HG03342 (cell line): ENCODE results near the gene PPM1L.
A peak's percentile ranks its signal among the peaks of the same experiment; 100 is the strongest.
"Not testable (repeated sequence)": the region's sequence is repeated elsewhere in the genome, so short reads cannot be mapped to it uniquely, and the experiment has no call there.

Source experiments
- ATAC-seq: cut with Tn5 transposase; IDR thresholded peaks from one replicate; pipeline ENCODE4 v1.9.1; 2021; ENCODE audit warnings: mild to moderate bottlenecking, moderate library complexity; ENCODE audit not compliant: unreplicated experiment

The PPM1L gene

DNA sequence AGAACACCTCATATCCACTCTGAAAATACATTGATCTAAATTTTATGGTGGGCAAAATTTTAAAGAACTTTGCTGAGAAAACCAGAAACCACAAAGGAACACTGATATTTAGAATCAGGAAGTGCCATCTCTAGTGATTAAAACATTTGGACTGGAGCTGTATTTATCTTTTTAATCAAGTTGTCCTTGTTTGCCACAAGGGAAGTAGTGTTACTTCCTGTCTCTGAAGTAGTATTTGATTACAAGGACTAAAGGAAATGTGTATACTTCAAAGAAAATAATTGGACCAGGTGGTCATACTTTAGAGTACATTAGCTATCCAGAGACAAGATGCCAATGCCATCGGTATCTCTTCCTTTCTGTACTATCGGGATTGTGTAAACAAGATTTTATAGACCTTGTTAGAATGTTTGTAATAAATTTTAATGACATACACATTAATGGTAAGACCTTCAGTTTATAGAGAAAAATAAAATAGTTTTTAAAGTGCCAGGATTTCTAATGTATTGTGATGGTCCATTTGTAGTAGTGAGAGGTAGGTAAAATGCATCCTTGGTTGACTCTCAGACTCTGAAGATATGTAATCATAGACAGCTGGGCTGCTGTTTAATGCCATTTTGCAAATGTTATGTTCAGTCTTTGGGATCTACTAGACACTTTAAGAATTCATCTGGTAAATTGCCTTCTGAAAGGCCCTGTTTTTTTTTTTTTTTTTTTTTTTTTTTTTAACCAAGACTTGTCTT lies 217.2 kb downstream of the PPM1L start:
- no peak for ATAC-seq

DNA sequence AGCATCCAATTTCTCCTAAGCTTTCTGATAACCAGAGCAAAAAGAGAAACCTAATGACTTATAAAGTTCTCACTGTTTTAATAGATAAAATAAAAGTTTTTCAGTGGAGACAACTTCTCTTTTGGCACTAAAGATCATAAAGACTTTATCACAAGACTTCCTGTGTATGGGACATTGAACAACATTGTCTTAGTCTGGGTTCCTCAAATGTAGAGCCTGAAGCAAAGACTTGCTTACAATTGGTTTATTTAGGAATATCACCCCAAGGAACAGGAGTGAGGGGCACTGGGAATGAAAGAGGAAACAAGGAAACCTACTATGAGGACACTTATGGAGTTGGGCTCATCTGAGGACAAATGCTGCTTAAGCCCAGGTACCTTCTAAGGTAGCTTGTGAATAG lies 221.7 kb downstream of the PPM1L start:
- ATAC-seq: no peak

DNA sequence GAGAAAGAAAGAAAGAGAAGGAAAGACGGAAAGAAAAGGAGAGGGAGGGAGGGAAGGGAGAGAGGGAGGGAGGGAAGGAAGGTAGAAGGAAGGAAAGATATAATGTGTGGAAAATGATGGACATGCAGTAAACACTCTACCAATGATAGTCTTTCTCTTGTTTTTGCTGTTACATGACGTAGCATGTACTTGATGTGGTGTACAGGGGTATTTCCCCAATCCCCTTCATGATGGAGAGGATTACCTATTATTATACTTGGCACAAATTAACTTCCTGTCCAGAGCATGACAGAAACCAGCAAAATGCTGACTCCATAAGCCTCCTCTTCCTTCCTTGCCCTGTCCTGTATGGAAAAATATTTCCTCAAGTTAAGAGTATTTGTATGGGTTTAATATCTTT lies 224.7 kb downstream of the PPM1L start:
- ATAC-seq: peak; percentile 75

DNA sequence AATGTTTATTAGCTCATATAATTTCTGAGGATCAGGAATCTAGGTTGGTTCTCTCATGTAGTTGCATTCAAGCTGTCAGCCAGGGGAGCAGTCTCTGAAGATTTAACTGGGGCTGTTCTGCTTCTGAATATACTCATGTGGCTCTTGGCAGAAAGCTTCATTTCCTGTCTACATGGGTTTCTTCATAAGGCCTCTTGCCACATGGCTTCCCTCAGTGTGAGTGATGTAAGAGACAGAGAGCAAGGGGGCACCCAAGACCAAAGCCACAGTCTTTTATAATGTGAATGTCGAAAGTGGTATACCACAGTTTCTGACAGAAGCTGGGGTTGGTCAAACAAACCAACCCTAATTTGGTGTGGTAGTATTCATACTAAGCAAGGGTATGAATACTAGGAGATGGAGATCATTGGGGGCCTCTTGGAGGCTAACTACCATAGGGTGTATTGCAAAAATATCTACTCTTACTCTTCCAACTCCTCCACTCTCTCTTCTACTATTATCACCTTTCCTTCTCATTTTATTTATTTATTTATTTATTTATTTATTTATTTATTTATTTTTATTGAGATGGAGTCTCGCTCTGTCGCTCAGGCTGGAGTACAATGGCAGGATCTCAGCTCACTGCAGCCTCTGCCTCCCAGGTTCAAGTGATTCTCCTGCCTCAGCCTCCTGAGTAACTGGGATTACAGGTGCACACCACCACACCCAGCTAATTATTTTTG lies 225.3 kb downstream of the PPM1L start:
- ATAC-seq: peak; percentile 82

DNA sequence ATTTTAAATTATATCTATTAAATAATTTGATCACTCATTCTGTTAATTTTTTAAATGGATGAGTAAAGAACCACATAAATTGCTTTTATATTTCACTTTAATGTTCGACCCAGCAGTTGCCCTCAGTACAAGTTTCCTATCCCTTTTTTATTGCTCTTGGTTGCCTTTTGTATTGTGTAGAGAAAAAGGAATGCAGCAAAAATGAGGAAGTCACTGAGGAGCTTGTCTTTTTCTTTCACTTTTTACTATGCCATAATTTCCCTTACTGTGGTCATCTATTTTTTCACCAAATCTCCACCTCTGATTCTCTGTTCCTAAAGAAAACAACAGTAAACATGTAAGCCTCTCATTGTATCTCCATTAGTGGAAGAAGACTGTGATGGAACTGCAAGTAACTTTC lies 226.5 kb downstream of the PPM1L start:
- no peak for ATAC-seq

DNA sequence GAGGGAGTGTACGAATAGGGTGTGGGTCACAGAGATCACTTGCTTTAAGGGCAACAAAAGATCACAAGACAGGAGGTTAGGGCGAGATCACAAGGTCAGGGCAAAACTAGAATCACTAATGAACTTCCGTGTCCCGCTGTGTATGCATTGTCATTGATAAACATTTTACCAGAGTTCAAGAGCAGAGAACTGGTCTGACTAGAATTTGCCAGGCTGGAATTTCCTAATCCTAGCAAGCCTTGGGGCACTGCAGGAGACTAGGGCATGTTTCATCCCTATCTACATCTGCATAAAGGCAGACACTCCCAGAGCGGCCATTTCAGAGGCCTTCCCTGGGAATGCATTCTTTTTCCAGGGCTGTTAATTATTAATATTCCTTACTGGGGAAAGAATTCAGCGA lies 227.9 kb downstream of the PPM1L start:
- not testable (repeated sequence) for ATAC-seq

DNA sequence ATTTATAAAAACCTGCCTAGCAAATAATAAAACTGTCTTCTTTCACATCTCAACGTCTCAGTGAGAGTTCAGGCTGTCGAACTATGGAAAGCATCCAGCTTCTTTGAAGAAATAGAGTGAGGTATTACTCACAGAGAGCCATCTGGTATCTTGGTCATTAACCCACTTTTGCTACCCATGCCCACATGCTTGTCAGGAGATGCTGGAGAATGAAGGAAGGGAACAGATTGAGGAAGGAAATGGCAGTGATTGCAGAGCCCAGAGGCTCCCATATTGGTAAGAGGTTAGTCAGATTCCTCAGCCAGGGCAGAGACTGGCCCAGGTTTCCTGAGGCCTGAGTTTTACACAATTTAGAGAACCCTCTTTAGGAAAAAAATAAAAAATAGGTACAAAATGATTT lies 230.0 kb downstream of the PPM1L start:
- ATAC-seq: no peak

DNA sequence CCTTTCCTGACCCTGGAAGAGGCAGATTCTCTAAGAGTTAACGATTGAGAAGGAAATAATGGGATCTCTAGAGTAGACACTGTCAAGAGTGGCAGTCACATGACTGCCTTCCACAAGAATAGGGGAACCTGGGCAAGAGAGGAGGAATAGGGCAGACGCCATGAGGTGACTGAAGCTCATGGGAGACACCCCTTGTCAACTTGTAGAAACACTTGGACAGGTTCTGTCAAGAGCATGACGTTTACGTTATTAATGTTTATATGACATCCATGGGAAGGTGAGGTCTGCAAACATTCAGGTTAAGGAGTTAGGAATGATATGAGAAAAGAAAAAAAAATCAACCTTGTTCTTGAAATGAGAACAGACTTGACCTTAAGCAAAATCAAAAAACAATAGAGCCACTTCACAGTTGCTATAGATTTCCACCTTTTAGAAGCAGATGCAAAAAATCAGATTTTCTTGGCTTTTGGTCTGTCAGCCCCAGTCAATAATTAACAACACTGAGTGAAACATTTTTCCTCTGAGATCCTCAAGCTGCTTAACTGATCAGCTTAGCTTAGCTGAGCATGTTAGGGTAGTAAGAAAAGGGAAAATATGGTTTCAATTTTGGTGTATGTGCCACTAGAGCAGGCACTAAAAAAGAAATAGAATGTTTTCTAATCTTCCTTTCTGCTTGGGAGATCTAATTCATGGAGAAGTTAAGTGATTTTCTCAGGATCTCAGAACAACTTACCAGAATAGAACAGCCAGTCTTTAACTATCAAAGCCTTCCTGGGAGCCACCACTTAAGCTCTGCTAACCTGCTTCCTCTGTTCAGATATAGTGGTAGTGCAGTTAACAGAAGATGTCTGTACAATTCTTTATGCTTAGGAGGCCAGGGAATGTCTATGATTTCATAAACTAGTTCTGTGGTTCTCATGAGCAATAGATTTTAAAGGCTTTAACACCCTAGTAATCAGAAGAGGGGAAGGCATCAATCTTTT lies 232.2 kb downstream of the PPM1L start:
- ATAC-seq: peak; percentile 64

DNA sequence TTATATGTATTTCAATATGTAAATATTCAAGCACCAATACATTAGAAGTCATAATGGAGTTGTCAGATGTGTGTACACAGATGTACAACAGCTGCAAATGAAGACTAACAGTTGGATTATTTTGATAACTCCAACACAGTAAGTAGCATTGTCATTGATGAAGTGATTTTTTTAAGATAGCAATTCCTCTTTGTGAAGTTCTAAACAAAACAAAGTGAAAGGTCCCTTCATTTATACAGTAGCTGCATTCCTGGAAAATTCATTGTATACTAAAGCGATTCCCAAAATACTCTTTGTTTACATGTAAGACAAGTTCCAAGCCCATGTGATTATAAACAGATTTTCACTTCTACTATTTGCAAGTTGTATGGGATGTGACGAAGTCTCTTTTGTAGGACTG lies 234.4 kb downstream of the PPM1L start:
- ATAC-seq: no peak

DNA sequence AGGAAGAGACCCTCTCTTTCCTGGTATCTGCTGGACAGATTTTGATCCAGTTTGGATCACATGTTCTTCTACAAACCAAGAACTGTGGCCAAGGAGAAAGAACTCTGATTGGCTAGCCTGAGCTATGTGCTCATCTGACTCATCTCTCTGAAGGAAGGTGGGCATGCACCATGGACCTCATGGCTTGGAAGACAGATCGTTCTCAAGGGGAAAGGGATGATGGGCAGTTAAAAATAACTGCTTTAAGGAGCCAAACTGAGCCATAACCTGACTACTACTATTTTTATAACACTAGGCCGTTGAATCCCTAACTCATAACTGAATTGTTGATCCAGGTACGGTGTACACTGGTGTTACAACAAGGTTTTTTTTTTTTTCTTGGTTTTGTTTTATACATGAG lies 236.7 kb downstream of the PPM1L start:
- no peak for ATAC-seq

DNA sequence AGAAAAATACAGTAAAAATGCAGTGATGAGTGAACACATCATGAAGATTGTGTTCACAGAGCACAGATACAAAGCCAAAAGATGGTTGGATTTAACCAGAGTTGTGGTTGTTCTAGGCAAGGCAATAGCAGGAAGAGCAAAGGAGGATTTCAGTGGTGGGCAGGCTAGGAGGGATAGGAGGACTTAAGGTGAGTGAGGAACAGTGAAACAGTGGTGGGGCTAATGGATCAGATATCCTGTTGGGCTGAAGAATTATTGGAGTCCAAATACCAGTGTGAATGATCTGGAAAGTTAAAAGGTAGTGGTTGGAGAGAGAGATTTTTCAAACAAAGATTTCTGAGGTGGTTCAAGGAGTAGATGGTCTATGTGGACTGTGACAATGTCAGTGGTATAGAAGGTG lies 240.8 kb downstream of the PPM1L start:
- no peak for ATAC-seq

DNA sequence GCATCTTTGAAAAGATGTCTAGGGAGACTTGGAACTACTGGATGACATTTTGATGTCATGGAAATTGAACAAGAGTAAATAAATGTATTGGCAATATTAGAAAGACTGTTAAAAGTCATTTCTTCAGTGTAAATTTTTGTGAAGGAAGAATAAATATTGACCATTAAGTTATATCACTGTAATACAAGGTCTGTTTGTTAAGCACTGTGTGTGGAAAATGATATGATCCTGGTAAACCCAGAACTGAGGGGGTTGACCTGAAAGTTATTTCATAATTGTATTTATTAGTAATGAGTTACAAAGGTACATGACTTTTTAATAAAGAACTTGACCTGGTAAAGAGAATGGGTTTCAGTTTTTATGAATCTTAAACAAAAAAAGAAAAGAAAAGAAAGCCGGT lies 242.6 kb downstream of the PPM1L start:
- ATAC-seq: no peak

DNA sequence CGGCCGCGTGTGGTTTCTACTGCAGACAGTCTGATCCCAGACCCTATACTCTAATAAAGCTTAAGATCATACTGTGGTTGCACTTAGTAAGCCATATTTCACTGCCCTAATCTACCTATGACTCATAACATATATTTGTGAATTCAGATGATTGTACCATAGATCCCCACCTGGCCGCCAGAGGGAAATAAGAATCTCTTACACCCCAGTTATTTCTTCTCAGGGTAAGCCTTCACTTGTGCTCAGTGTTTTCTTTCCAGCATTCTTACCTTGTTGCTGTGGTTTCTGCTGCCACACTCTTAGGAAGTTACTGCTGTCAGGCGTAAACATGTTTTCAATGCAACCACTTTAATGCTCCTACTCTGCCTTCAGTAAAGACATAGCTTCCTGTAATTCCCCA lies 243.2 kb downstream of the PPM1L start:
- ATAC-seq: peak; percentile 65

DNA sequence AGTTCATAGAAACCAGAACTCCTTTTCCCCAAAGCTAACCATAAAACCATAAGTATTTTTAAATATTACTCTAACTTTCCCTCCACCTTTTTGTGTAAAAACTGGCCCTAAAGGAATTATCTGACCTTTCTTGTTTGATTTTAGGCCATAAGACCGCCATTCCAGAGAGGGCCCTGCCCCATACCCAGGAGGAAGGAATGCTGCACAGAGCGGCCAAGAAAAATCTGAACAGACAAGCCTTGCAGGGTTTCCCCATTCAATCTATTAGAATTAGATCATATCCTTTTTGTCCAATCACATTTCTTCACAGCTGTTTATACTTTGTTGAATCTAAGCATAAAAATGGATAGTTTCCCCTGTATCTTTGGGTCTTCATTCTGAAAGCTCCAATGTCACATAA lies 252.1 kb downstream of the PPM1L start:
- no peak for ATAC-seq

DNA sequence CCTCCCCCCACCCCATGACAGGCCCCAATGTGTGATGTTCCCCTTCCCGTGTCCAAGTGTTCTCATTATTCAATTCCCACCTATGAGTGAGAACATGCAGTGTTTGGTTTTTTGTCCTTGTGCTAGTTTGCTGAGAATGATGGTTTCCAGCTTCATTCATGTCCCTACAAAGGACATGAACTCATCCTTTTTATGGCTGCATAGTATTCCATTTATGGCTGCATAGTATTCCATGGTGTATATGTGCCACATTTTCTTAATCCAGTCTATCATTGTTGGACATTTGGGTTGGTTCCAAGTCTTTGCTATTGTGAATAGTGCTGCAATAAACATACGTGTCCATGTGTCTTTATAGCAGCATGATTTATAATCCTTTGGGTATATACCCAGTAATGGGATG lies 254.1 kb downstream of the PPM1L start:
- ATAC-seq: not testable (repeated sequence)

DNA sequence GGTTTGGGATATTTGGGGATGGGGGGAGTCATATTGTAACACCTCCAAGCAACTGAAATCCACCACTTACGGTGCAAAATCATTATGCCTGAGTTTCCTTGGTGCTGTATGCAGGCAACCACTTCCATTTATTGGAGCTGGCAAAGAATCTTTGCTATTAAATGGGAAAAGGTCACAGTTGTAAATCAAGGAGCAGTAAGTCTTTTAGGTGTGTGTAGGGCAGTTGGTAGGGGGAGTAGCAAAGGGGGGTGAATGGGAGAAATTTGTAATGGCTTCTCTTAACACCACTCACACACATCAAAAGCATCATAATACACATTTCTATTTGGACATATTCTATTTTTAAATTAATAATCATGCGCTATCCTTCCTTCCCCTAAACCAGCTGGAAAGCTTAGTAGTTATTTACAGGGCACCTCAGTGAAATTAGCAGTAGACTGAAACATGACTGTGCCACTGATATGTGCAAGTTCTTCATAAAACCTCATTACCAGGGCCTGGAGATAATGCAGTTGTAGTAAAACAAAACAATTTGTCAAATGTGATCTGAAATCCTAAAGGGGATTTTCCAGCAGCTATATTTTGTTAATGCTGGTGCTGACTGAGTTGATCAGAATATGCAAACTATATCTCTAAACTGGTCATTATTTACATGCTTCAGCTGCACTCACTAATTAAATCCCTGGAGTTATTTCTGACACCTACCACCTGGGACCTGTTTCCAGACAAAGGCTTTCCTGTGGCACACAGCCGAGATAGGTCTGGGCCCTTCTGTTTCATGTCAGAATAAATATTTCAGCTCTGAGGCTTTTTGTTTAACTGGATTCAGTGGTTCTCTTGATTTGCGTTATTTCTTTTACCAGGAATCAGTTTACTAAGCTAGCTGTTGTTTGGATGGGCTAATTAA lies 259.1 kb downstream of the PPM1L start:
- ATAC-seq: no peak

DNA sequence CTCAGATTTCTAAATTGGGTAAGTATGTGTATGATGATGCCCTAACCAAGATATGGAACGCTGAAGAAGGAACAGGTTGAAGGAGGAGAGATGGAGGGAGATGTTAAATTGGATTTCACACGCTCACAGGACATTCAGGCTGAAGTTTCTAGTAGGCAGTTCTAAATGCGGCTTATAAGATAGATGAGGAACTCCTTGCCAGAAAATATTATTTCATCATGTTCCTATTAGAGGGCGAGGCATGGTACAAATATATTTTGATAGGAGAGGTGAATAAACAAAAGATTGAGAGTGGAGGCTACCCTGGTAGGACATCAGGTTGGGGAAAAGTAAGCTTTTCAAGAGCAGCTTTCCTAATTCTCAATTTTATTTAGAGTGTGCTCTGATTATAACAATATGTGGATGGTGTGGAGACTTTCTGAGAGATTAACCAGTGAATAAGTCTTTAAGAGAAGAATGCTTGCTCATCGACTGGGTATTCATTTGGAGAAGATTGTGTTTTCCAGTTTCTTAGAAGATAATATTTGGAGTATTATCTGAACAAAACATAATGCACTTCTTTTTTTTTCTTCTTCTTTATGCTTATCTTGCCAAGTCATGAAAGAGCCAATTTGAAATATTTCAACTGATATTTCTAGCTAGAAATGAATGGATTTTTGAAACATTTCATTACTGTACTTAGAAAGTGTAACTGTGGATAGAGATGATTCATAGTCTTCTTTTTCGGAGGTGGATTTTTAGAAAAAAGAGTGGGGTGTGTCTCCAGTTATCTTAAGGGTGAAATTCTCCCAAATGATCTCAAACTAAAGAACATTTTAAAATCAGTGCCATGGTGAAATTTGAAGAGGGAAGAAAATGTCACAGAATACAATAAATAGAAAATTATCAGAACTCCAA lies 260.6 kb downstream of the PPM1L start:
- ATAC-seq: no peak

DNA sequence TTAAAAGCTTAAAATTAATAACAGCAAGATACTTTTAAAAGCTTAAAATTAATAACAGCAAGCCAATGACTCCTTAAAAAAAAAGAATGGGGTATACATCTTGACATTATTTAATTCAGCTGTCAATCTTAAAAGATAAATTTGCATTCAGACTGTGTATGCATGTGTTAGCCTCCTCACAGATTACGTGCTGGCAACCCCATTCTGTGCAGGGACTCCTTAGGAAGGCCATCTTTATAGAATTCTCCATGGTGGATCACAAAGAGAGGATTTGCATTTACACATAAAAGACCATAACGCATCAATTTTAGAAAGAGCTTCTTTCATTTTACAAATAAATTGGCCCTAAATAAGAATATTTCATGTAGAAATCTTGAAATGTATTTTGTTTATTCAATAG lies 261.9 kb downstream of the PPM1L start:
- no peak for ATAC-seq

DNA sequence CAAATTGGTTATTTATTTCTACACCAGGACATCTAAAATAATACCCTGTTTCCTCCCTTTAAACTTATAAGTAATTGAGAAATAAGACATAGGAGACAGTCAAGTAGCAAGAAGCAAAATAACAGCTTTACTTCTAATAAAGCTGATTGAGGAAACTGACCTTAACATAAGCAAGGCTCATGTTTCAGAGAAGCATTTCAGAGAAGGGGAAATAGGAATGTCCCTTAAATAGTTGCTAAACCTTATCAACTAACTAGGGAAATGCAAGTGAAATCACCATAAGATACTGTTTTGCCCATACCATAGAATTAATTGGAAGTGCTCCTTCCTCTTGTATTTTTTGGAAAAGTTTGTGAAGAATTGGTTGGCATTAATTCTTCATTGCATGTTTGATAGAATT lies 264.2 kb downstream of the PPM1L start:
- ATAC-seq: no peak
